ENCODE measurements around the gene SNTG2.
"Not testable (repeated sequence)": the region's sequence is repeated elsewhere in the genome, so short reads cannot be mapped to it uniquely, and the experiment has no call there.

SNTG2 gene

DNA sequence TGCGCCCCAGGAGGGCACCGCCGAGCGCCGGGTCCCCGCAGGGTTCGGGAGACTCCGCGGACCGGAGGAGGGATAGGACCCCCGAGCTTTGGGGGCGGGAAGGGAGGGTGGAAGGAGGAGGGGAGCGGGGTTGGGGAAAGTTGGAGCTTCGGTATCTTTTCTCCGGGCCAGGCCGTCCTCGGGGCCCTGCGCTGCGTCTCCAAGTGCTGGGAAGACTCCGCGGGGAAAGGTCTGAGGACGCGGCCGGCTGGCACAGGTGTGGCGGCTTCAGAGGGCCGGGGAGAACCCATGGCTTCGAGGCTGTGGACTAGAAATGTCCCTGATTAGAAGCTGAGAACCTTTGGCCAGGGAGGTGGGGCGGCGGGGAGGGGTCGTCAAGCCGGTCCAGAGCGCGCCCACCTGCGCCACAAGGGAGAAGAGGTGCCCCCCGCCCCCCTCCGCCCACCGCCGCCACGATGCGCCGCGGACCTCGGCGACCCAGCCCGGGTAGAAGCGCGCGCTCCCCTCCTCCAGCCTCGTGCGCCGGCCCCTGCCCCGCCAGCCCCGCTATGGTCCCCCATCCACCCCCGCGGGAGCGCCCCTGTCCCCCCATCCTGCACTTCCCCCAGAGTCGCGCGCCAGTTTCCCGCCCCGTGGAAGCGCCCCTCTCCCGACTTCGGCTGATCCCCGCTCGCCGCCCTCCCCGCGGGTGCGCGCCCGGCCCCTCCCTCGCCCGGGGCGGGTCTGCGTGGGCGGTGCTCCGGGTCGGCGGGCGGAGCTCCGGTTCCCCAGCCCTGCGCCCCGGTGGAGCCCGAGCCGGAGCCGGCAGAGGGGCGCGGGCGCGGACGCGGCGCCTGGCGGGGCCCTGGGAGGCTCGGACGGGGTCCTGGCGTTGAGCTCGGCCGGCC lies at the start of gene SNTG2:
TSS of gene SNTG2 (plus strand) at position 770 of the 887 bp plus-strand sequence. CDS start 148 bp downstream, outside the sequence.
- no peak for DNase-seq

DNA sequence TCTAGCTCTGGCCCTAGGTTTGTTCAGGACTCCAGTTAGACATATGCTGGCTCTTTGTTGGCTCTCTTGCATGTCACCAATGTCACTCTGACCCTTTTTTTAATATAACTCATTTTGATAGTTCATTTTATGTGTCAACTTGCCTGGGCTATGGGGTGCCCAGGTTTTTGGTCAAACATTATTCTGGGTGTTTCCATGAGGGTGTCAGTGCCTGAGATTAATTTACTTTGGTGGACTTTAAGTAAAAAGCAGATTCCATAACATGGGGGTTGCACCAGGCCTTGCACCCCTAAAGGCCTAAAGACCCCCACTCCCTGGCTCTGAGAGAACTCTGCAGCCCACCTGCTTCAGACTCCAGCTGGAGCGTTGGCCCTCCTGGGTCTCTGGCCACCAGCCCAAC lies 48.1 kb upstream of the SNTG2 start:
- DNase-seq, result no peak

DNA sequence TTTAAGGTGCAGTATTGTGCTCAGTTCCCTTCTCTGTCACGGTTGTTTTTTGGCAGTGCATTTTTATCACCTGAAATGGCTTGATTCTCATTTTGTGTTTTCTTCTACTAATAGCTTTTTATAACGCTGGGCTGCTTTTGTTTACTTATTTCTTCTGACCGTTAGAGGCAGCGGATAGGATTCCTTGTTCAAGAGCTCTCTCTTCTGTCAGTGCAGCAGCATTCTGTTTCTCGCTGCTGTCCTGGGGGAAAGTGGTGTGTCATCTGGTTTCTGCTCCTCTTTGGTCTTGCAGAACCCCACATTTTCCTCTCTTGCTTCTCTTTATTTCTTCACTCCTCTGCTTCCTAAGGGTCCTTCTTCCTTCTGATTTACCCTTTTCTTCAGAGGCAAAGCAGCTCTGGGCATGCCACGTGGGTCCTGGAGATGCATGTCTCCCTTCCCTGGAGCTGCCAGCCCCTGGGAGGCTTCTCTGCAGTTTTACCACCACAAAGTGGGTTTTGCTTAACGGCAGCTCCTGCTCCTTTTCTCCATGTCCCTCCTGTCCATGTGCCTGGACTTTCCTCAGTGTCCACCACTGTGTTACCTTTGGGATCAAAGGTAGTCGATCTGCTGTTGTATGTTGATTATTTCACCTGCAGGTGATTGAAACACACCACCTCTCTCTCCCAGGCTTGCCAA lies 47.3 kb upstream of the SNTG2 start:
- no peak for DNase-seq

DNA sequence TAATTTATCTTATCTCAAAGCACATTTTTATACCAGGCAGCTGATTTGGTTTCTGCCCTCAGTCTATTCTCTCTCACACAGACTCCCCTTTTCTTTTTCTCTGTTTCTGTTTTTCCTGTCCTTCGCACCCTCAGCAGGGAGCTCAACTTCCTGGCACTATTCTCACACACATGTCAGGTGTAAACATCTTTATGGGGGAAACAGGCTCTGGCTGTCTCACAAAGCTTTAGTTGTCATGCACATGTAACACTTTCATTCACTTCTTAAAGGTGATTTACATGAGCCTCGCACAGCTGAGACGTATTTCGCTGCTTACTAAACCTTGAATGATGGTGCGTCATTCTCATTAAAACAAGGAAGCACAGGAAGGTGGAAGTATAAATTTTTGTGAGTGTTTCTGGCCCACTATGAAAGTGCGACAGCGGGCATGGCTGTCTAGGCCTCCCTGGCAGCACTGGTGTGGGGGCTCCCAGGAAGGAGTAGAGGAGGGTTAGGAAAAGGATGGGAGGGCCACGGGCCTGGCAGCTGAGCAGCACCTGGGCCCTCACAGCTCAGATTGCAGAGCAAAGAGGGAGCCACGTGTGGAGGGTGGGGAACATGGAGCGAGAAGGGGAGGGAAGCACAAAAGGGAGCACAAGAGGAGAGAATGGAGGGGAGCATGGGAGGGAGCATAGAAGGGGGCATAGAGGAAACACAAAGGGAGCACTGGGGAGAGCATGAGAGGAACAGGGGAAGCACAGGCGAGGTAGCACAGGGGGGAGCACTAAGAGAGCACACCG lies 46.2 kb upstream of the SNTG2 start:
- no peak for DNase-seq

DNA sequence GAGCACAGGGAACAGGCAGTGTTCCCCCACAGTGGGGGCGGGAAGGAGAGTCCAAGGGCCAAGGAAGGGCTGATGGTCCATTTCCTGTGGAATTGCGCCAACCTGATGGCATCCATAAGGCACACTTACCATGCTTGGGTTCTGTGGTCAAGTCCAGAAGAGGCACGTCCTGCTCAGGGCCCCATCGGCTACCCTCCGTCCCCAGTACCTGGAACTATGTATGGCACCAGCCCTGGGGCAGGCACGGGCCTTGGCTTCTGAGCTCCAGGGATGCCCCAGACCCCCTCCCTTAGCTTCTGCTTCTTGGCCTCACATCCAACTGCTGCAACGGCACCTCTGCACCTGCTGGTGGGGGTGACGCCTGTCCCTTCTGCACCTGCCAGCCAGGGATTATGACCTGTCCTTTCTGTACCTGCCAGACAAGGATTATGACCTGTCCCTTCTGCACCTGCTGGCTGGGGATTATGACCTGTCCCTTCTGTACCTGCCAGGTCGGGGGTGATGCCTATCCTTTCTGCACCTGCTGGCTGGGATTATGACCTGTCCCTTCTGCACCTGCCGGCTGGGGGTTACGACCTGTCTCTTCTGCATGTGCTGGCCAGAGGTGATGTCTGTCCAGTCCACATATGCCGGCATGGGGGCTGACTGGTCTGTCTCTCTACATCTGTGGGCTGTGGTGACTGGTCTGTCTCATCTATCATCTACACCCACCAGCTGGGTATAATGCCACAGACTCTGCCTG lies 45.4 kb upstream of the SNTG2 start:
- DNase-seq, result no peak

DNA sequence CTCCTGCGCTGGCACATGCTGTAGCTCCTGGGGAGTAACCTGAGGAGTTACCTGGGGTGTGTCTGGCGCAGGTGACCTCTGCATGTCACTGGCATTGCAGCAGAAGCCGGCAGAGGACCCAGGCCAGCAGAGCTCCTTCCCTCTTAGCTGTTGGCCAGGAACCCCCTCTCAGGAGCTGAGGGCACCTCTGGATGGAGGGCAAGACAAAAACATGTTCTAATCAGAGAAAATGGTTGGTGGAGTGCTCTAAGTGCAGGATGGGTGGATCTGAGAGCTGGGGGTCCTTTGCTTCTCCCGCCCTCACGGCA lies 44.9 kb upstream of the SNTG2 start:
- no peak for DNase-seq

DNA sequence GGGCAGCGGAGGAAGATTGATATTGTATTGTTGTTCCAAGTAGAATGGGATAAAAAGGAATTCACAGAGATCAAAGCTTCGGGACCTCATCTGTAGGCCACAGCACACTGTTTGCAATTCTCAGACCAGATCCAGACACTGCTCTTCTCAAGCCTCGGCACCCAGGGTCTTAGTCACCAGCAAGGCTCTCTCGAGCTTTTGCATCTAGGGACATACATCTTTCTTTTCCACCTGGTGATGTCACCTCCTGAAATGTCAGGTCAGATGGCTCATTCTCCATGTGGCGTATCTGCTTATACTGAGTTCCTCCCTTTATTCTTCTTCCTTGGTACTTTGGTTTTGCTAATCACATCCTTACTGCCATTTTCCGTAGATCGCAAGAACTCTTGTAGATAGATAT lies 42.9 kb upstream of the SNTG2 start:
- DNase-seq, result no peak

DNA sequence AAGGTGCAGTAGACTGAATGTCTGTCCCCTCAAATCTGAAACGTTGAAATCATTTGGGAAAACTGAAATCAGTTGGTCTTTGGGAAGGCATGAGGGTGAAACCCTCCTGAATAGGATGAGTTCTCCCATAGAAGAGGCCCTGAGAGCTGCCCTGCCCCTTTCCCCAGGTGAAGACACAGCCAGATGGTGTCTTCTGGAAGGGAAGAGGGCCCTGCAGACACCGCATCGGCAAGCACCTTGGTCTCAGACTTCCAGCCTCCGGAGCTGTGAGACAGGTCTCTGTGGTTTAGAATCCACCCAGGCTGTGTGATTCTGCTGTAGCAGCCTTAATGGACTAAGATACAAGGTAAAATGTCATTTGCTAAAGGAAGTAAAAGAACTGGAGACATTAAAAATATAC lies 42.1 kb upstream of the SNTG2 start:
- DNase-seq, result no peak

DNA sequence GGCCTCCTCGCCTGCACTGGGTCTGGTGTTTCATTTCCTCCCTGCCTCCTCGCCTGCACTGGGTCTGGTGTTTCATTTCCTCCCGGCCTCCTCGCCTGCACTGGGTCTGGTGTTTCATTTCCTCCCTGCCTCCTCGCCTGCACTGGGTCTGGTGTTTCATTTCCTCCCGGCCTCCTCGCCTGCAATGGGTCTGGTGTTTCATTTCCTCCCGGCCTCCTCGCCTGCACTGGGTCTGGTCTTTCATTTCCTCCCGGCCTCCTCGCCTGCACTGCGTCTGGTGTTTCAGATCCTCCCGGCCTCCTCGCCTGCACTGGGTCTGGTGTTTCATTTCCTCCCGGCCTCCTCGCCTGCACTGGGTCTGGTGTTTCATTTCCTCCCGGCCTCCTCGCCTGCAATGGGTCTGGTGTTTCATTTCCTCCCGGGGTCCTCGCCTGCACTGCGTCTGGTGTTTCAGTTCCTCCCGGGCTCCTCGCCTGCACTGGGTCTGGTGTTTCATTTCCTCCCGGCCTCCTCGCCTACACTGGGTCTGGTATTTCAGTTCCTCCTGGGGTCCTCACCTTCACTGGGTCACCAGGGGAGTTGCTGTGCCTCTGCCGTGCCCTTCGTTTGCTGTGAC lies 40.8 kb upstream of the SNTG2 start:
- DNase-seq, result not testable (repeated sequence)

DNA sequence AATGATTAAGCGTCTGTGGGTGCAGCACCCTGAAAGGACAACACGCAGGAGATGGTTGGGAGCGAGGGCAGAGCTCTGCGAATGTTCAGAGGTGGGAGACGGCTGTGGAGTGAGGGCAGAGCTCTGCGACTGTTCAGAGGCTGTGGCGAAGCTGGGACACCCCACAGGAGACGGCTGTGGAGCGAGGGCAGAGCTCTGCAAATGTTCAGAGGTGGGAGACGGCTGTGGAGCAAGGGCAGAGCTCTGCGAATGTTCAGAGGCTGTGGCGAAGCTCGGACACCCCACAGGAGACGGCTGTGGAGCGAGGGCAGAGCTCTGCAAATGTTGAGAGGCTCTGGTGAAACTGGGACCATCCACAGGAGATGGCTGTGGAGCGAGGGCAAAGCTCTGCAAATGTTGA lies 40.0 kb upstream of the SNTG2 start:
- DNase-seq, result no peak

DNA sequence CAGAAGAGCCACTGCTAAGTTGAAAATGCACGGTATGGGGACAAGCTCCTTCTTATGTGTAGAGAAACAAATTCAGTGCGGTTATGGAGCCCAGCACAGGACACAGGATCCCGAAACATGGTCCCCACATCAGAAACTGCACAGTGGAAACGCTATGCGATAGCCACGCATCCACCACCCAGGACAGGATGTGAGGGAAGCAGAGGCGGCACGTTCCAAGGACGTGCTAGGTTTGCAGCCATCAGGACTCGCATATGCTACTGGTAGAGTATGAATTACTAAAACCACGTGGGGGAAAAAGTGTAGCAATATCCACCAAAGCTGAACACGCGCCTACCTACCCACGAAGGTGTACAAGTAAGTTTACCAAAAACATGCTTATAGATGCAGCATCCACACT lies 34.7 kb upstream of the SNTG2 start:
- DNase-seq, result no peak

DNA sequence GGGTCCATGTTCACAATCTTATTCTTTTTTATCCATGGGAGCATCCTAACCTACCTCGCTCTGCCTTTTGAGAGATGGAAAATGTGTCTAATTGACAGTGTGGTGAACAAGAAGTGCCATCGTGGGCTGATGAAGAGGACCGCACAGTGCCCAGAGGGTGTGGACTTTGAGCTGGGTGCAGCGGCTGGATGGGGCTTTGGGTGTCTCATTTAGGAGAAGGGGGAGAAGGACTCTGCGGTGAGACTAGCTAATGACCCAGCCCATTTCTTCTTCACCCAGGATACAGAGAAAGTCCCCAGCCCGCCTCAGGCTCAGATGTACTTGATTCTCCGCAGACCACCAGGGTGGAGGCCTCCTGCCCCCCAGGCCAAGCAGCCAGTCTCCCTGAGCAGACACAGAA lies 33.7 kb upstream of the SNTG2 start:
- no peak for DNase-seq

DNA sequence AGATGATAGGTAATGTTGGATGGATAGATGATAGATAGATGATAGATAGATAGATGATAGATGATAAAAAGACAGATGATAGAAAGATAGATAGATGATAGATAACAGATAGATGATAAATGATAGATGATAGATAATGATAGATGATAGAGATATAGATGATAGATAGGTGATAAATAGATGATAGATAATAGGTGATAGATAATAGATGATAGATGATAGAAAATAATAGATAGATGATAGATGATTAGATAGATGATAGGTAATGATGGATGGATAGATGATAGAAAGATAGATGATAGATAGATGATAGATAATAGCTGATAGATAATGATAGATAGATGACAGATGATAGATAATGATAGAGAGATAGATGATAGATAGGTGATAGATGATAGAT lies 31.0 kb upstream of the SNTG2 start:
- no peak for DNase-seq

DNA sequence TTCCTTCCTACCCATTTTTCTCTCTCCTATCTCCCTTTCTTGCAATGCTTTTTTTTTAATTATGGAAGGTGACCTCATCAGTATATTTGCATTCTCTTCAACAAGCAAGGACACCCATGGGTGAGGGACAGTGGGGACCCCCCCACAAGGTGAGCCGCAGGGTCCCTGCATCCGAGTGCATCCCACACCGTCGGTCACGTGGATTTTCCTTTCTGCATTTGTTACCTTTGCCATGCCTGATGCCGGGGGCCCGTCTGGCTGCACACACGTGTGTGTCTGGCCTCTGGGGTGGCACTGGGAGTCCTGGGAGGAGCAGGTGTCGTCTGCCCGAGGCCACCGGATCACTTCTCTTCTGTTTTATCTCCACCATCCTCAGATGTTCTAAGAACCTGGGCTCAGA lies 30.1 kb upstream of the SNTG2 start:
- DNase-seq, result no peak

DNA sequence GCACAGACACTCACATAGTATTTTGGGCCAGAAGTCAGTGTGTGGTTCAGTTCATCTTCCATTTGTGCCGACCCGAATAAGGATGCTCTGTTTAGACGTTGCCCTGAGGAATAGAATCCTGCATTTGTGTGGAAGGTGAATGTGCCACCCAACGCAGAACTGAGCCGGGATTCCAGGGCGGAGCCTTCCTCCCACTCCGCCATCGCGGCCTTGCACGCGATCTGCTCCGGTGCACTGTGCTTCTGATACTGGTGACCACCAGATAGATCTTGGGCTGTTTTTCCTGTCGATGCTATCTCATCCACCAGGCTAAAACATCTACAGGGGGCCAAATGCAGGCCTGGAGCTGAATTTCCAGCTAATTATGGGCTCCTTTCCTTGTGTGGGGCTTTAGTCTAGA lies 29.6 kb upstream of the SNTG2 start:
- no peak for DNase-seq

DNA sequence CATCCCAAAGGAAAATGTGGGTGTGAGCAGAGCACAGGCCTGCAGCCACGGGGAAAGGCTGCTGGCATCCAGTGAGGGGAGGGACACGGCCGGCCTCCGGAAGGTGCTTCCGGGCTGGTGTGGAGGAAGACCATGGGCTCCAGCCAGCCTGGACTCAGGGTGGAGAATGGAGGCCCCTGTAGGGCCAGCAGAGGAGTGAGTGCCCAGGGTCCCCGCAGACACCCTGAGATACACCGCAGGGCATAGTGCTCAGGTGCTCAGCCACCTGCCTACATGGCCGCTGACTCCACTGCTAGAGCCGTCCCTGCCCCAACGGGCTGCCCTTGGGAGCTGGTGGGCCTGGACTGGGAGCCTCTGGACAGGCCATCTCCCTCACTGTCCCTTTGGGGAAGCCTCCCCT lies 28.5 kb upstream of the SNTG2 start:
- DNase-seq, result no peak

DNA sequence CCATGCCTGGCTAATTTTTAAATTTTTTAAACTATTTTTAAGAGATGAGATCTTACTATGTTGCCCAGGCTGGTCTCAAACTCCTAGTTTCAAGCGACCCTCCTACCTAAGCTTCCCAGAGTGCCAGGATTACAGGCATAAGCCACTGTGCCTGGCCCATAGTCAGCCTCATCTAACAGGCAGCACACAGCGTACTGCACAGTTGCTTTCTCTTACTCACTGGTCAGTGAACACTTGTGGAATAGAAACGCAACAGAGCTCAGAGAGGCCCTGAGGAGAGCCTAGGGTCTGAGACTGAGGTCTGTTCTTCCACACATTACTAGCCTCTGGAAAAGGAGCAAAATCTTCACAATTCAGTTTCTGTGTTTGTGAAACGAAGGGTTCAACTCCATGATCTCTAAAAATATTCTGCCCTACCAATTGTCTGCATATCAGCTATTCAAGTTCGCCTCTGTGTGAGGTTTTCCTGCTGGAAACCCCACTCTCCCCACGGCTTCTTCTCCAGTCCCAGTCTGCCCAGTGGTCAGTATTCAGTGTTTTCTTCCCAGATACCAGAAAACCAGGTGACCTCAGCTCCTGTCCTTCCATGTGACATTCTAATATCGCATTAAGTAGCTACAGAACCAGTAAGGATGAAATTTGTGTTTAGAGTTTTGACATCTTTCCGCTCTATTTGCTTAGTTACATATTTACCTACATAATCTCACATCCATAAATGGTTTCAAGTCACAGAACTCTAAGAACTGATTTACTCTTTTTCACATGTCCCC lies 26.6 kb upstream of the SNTG2 start:
- no peak for DNase-seq

DNA sequence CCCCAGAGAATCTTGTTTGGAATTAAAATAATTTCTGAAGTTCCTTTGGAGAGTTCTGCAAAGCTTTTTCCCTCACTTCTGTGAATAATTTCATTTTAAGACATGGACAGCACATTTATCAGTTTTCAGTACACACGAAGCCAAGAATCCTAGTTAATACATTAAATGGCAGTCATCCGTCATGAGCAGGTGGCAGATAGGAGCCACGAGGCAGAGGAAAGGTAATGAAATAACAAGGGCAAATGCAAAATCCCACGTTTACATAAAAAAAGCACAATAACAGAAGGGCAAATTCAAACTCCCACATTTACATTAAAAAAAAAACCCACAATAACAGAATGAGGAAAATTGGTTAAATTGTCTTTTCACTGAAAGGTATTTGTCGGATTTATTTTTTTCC lies 25.9 kb upstream of the SNTG2 start:
- DNase-seq, result no peak

DNA sequence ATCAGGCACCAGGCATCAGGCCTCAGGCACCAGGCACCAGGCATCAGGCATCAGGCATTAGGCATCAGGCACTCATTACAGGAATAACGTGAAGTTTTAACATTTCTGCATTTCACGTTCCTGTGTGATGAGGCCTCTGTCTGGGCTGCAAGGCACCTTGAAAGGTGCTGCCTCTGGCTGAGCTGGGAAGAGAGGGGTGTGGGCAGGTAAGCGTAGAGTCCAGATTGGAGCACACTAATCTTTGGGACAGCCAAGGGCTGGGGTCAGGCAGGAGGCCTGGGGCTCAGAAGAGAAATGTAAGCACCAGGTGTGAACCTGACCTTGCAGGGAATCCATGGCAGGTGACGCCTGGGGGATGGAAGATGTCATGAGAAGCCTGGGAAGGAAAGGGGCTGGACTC lies 25.3 kb upstream of the SNTG2 start:
- DNase-seq, result no peak

DNA sequence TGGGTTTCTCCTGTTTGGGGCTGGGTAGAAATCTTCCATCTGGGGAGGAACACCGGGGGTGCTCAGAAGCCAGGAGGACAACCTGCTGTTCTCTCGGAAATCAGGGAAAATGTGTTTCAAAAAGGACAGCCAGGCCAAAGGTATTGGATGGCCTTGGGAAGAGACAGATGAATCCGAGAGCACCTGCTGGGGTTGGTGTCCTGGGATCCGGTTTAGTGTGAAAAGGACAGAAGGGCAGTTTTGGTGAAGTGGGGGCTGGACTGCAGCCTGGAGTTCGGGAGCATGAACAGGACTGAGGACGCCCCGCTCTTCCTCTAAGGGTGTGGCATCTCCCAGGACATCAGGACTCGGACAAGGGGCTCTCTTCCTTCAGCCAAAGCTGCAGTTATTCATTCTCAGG lies 24.9 kb upstream of the SNTG2 start:
- DNase-seq, result no peak

DNA sequence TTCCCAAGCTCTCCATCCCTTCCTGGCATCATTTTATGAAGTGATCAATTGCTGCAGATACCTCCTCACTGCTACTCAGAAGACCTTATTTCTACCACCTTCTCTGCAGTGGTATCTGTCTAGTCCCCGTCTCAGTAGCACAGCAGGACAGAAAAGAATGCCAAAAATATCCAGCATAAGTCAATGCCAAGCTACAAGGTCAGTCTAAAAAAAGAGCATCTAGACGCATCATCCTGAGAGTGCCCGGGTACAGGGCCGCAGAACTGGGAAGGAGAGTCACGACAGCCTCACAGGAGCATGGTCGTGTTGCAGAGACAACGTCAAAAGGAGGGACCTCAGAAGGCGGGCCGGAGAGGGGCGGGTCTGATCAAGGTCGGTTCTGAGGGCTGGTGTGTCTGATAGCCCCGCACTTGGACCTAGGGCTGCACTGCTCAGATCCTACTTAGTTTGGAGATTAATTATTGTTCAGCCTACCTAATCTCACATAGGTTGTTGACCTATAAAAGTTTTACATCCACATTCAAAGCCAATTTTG lies 24.3 kb upstream of the SNTG2 start:
- DNase-seq, result no peak

DNA sequence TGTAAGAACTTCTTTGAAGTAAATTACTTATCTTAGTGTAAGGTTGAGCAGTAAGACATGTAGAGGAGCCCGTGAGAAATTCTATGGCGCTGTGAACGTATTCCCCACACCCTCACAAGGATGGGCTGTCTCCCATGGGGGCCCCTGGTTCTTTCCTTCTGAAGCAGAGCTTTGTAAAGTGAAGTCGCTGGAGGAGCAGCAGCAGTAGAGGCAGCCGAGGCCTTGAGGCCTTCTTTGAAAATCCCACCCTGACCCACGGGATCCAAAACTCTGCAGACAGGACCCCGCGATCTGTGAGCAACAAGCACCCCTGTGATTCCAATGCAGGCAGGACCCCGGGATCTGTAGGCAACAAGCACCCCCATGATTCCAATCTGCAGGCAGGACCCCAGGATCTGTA lies 23.8 kb upstream of the SNTG2 start:
- no peak for DNase-seq

Measured in GOT3 (cell line).